Measurements from ENCODE around the gene CCDC15. TPM values are rescaled to one million over a fixed set of nuclear protein-coding genes. Genes with fewer than 3 reads are reported as not detected.

CCDC15 gene
- total and polyA plus RNA-seq, 2 of the 4 experiments (the other 2 are of a cell fraction) = 1.1 to 2.0 TPM

- intact Hi-C loops (cut with micrococcal nuclease) (loop anchor here (1.0 to 5.0 kb wide), 3 partner anchors 78 to 312 kb away; no protein-coding TSS in a partner anchor), in situ Hi-C loops (cut with MboI; ENCODE audit: low sequenced_read_pairs) (loop anchor here (5.0 kb wide), 1 partner anchor 77 kb away; no protein-coding TSS in a partner anchor), dilution Hi-C loops (cut with HindIII; ENCODE audit: low sequenced_read_pairs, unreplicated experiment) (no loop called here)
- H3K4ac ChIP-seq (ENCODE audit: low read depth, low read length) = peak overlapping the region; percentile 63
- 0 out of 2 replicates have a peak overlapping the region, but pooled peaks have one; percentile 42 for H3K23ac ChIP-seq (ENCODE audit: low read depth, low read length)
- H3K9me3 ChIP-seq (ENCODE audit: control insufficient read depth, insufficient read depth, low read length) = no peaks in the 10 kb centered on the region
- H3K4me3 ChIP-seq (ENCODE audit: insufficient read depth, low read depth, low read length) = peak overlapping the region; percentile 60; the same call in 1 of the 2 replicates
- peaks cover 2% of the 10 kb centered on the region; the same call in 1 of the 2 replicates for H3K4me1 ChIP-seq (ENCODE audit: control insufficient read depth, insufficient read depth, low read length)
- no peak overlapping the region for H4K5ac ChIP-seq (ENCODE audit: low read depth, low read length)
- no peak overlapping the region for H2BK120ac ChIP-seq (ENCODE audit: low read depth, low read length)
- H2BK15ac ChIP-seq (ENCODE audit: low read depth, low read length) = peak overlapping the region; percentile 4; the same call in 1 of the 3 replicates
- H3K9me1 ChIP-seq (ENCODE audit: insufficient read depth, low read length) = no peaks in the 10 kb centered on the region
- H4K8ac ChIP-seq (ENCODE audit: low read depth in 2 of 2, low read length in 2 of 2) = peak overlapping the region; percentile 47 to 66
- no peak for ATAC-seq (ENCODE audit: low read depth)
- no peaks in the 10 kb centered on the region for H4K20me1 ChIP-seq (ENCODE audit: insufficient read depth, low read length)
- H3K14ac ChIP-seq (replicated peaks; ENCODE audit: low read depth, low read length) = no peak overlapping the region; the same call in 1 of the 2 replicates
- no CpG with 5 or more reads among the region's 6 CpGs for WGBS, 2 experiments (ENCODE audit: extremely low coverage in 2 of 2, insufficient read length in 1 of 2)
- H2BK5ac ChIP-seq (ENCODE audit: low read depth, low read length, poor library complexity, severe bottlenecking) = no peak overlapping the region
- no peak overlapping the region for H2BK20ac ChIP-seq (ENCODE audit: low read depth, low read length)
- BruUV-seq (replicated peaks) = no TSS peak
- CTCF ChIA-PET = interaction anchor here (0.7 to 1.5 kb wide), 3 partner anchors 188 to 558 kb away, joined by 3 to 4 read pairs (median 3); no protein-coding TSS in a partner anchor
- no peak overlapping the region for H3K18ac ChIP-seq (ENCODE audit: low read depth, low read length)
- peak overlapping the region; percentile 51; the same call in 1 of the 2 replicates for H4K91ac ChIP-seq (ENCODE audit: insufficient read depth, low read depth, low read length)
- H3K9ac ChIP-seq (ENCODE audit: low read depth, low read length) = peak overlapping the region; percentile 27; the same call in 1 of the 2 replicates
- TF ChIP-seq CTCF (conservative IDR thresholded peaks at IDR 0.05; ENCODE audit: low read depth, low read length) = no peak
- TF ChIP-seq ELK1 (IDR thresholded peaks at IDR 0.05; ENCODE audit: borderline replicate concordance, low read depth, low read length) = no peak
- no peak for TF ChIP-seq USF2 (IDR thresholded peaks at IDR 0.05; ENCODE audit: low read depth, low read length)
- no peak for TF ChIP-seq RCOR1 (IDR thresholded peaks at IDR 0.05; ENCODE audit: insufficient replicate concordance, low read length)
- TF ChIP-seq POLR2A (IDR thresholded peaks at IDR 0.05; ENCODE audit: low read depth, low read length) = no peak
- no peak for TF ChIP-seq FOS (IDR thresholded peaks at IDR 0.05; ENCODE audit: low read depth, low read length)
- TF ChIP-seq CHD1 (IDR thresholded peaks at IDR 0.05; ENCODE audit: low read depth, low read length) = no peak
- TF ChIP-seq RAD21 (IDR thresholded peaks at IDR 0.05; ENCODE audit: low read length) = no peak
- TF ChIP-seq RFX5 (IDR thresholded peaks at IDR 0.05; ENCODE audit: low read depth, low read length) = no peak
- TF ChIP-seq MAFK (IDR thresholded peaks at IDR 0.05; ENCODE audit: low read depth, low read length) = no peak
- TF ChIP-seq SMC3 (IDR thresholded peaks at IDR 0.05; ENCODE audit: low read depth, low read length) = no peak
- no peak for TF ChIP-seq BHLHE40 (IDR thresholded peaks at IDR 0.05; ENCODE audit: low read depth, low read length)
- TF ChIP-seq NFE2L2 (IDR thresholded peaks at IDR 0.05; ENCODE audit: low read depth, low read length) = no peak
- TF ChIP-seq MXI1 (IDR thresholded peaks at IDR 0.05; ENCODE audit: borderline replicate concordance, low read depth, low read length) = no peak
- TF ChIP-seq CEBPB (IDR thresholded peaks at IDR 0.05; ENCODE audit: low read depth, low read length) = no peak
- TF ChIP-seq MAZ (IDR thresholded peaks at IDR 0.05; ENCODE audit: borderline replicate concordance, low read depth, low read length) = no peak
- peak overlapping the region; percentile 35; the same call in 1 of the 2 replicates for H3K27ac ChIP-seq (ENCODE audit: insufficient read depth, low read length)
- H3K36me3 ChIP-seq (ENCODE audit: control insufficient read depth, insufficient read depth, low read length) = no peaks in the 10 kb centered on the region
- H3K27me3 ChIP-seq (ENCODE audit: control insufficient read depth, insufficient read depth, low read length) = no peaks in the 10 kb centered on the region
- peak overlapping the region; percentile 68 for H3K56ac ChIP-seq (ENCODE audit: extremely low read depth, insufficient read depth, low read length)
- peak overlapping the region; percentile 98 for H2AFZ ChIP-seq (replicated peaks; ENCODE audit: low read length, poor library complexity)
- H3K4me2 ChIP-seq (ENCODE audit: low read depth, low read length) = peak overlapping the region; percentile 77
- DNase-seq = no peak
- POLR2A ChIA-PET (ENCODE audit: unreplicated experiment) = interaction anchor here (1.0 kb wide), 1 partner anchor 78 kb away, joined by 3 read pairs; no protein-coding TSS in a partner anchor
- peaks cover 0 to 8% of the 10 kb centered on the region in 2 experiments; a peak in 2 of 4 replicates for H3K79me1 ChIP-seq (ENCODE audit: low read depth in 1 of 2, low read length in 2 of 2)
- H2AK9ac ChIP-seq (replicated peaks; ENCODE audit: low read depth, low read length, poor library complexity) = peak overlapping the region; percentile 81
- peak overlapping the region; percentile 87 for H2AK5ac ChIP-seq (ENCODE audit: low read depth, low read length)
These were observed 571 bp downstream of the CCDC15 start for GRCh38 chr11:124954590-124954955.

Measured in IMR-90 (cell line).